Measurements from ENCODE around the gene FUNDC2. TPM values are rescaled to one million over a fixed set of nuclear protein-coding genes. Genes with fewer than 3 reads are reported as not detected.

FUNDC2 gene
- total RNA-seq, 2 donors from 2014 or later: 68.3 to 71.4 TPM

DNA sequence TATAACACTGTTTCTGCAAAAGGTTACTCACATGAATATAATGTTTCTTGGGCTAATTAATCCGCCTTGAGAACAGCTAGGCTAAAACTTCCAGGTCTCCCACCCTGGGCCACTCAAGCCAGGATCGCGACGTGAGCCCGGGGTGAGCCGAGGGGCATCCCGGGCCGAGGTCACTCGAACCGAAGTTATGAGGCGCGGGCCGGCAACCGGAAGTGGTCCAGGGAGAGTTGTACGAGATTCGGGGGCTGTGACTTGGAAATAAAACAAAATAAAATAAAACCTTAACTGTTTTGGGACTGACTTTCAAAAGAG, 44.0 kb downstream of the FUNDC2 start:
- Mint-ChIP-seq H3K4me1 (peaks cover 2% of the 10 kb centered on the region), H3K9me3 (peaks cover 66% of the 10 kb centered on the region), H3K4me3 (peak overlapping the region; percentile 90), H3K27ac (peak overlapping the region; percentile 91), H3K27me3 (ENCODE audit: insufficient read depth) (no peaks in the 10 kb centered on the region), H3K36me3 (ENCODE audit: low read depth) (peaks cover 19% of the 10 kb centered on the region)
- Histone ChIP-seq H3K27me3 (ENCODE audit: control insufficient read depth, insufficient read depth, low read length, poor library complexity, severe bottlenecking) (no peaks in the 10 kb centered on the region), H3K27ac (ENCODE audit: low read depth, low read length) (no peak overlapping the region), H3K9me3 (ENCODE audit: control insufficient read depth, low read length) (no peaks in the 10 kb centered on the region), H3K4me3 (ENCODE audit: low read length) (peak overlapping the region; percentile 90), H3K36me3 (ENCODE audit: control insufficient read depth, insufficient read depth, low read length) (peaks cover 20% of the 10 kb centered on the region), H3K4me1 (ENCODE audit: control insufficient read depth, insufficient read depth, low read length) (no peaks in the 10 kb centered on the region), H3K9ac (ENCODE audit: extremely low read depth, low read length, poor library complexity, severe bottlenecking) (peak overlapping the region; percentile 49)
- WGBS, 2 experiments (ENCODE audit: insufficient coverage in 1 of 2, insufficient read length in 1 of 2): 0% methylated on average over 15 of the region's 16 CpGs; no CpG with 5 or more reads in 1 of the 2 experiments
- TF ChIP-seq, protein P1, sequence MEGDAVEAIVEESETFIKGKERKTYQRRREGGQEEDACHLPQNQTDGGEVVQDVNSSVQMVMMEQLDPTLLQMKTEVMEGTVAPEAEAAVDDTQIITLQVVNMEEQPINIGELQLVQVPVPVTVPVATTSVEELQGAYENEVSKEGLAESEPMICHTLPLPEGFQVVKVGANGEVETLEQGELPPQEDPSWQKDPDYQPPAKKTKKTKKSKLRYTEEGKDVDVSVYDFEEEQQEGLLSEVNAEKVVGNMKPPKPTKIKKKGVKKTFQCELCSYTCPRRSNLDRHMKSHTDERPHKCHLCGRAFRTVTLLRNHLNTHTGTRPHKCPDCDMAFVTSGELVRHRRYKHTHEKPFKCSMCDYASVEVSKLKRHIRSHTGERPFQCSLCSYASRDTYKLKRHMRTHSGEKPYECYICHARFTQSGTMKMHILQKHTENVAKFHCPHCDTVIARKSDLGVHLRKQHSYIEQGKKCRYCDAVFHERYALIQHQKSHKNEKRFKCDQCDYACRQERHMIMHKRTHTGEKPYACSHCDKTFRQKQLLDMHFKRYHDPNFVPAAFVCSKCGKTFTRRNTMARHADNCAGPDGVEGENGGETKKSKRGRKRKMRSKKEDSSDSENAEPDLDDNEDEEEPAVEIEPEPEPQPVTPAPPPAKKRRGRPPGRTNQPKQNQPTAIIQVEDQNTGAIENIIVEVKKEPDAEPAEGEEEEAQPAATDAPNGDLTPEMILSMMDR (conservative IDR thresholded peaks at IDR 0.05): no peak
- no peak for DNase-seq

DNA sequence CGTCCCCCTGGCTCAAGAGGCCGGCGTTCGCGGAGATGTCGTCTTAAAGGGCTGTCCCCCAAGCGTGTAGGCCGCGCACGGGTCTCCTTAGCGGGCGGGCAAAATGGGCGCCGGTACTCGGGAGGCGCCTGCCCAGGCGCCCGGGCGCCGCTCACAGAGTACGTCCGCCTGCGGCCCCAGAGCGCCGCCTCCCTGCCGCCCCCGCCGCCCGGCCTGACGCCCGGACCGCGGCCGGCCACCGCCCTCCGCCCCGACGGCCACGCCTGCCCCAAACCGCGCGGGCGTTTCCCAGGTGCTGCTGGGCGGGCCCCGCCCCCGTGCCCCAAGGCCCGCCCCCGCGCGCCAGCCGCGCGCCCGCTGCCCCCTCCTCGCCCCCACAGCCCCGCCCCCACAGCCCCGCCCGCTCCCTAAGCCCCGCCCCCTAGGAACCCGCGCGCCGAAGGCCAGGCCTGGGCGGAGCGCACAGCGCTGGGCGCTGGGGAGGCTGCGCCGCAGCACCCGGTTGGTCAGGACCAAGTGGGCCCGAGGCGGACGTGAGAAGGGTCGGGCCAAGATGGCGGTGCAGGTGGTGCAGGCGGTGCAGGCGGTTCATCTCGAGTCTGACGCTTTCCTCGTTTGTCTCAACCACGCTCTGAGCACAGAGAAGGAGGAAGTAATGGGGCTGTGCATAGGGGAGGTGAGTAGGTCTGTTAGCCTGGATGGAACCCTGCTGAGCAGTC, 44.5 kb downstream of the FUNDC2 start, which contains the start of the genes BRCC3, CMC4 and MTCP1:
Gene BRCC3, plus strand, starts transcription at position 534 of the 719 bp plus-strand sequence. Its CDS starts 20 bp downstream, at position 554.
Gene CMC4, minus strand, starts transcription at position 162 of the 719 bp plus-strand sequence. CDS start 7,113 bp downstream, outside the sequence.
Gene MTCP1, minus strand, starts transcription at position 162 of the 719 bp plus-strand sequence. CDS start 5,126 bp downstream, outside the sequence.
- Histone ChIP-seq H3K4me3 (ENCODE audit: low read length) (peak within 1 kb of the TSS; percentile 90), H3K36me3 (ENCODE audit: control insufficient read depth, insufficient read depth, low read length) (peaks cover 22% of the 10 kb centered on the region), H3K4me1 (ENCODE audit: control insufficient read depth, insufficient read depth, low read length) (no peaks in the 10 kb centered on the region), H3K27ac (ENCODE audit: low read depth, low read length) (peak within 1 kb of the TSS; percentile 68), H3K9me3 (ENCODE audit: control insufficient read depth, low read length) (no peaks in the 10 kb centered on the region), H3K27me3 (ENCODE audit: control insufficient read depth, insufficient read depth, low read length, poor library complexity, severe bottlenecking) (no peaks in the 10 kb centered on the region), H3K9ac (ENCODE audit: extremely low read depth, low read length, poor library complexity, severe bottlenecking) (peak within 1 kb of the TSS; percentile 66)
- DNase-seq: peak; percentile 92
- no peaks in the 10 kb centered on the region for H3K27me3 Mint-ChIP-seq (ENCODE audit: insufficient read depth)
- TF ChIP-seq, protein P1 (conservative IDR thresholded peaks at IDR 0.05): no peak
- peak within 1 kb of the TSS; percentile 90 for H3K4me3 Mint-ChIP-seq
- H3K36me3 Mint-ChIP-seq (ENCODE audit: low read depth): peaks cover 21% of the 10 kb centered on the region
- 0% methylated on average over 51 of the region's 81 CpGs; no CpG with 5 or more reads in 1 of the 2 experiments for WGBS, 2 experiments (ENCODE audit: insufficient coverage in 1 of 2, insufficient read length in 1 of 2)
- H3K27ac Mint-ChIP-seq: peak within 1 kb of the TSS; percentile 95
- H3K4me1 Mint-ChIP-seq: peaks cover 2% of the 10 kb centered on the region
- H3K9me3 Mint-ChIP-seq: peaks cover 70% of the 10 kb centered on the region

DNA sequence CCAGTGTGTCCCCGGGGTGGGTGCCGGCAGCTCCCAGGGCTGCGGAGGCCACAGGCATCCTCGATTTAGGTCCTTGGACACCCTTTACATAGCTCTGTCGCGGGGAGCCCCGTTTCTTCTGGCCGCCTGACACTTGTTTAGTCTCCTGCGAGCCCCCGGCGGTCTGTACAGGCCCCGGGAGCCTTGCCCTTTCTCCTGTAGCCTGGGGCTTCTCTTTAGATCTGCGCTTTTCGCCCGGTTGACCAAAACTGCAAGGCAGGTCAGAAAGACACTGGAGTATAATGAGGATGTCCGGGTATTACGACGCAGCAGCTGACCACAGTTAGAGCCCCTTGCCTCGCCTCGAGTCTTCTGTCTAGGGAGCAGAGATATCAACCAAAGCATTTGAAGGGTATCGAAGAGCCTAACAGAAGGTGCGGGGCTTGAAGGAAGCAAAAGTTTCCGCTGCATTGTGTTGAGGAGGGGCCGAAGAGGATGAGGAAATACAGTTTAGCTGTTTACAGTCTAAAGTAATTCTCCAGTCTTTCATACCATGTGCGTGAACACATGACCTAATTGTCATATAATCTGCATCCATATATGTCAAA, 45.1 kb downstream of the FUNDC2 start:
- Histone ChIP-seq H3K9me3 (ENCODE audit: control insufficient read depth, low read length) (no peaks in the 10 kb centered on the region), H3K27me3 (ENCODE audit: control insufficient read depth, insufficient read depth, low read length, poor library complexity, severe bottlenecking) (no peaks in the 10 kb centered on the region), H3K36me3 (ENCODE audit: control insufficient read depth, insufficient read depth, low read length) (peaks cover 22% of the 10 kb centered on the region), H3K9ac (ENCODE audit: extremely low read depth, low read length, poor library complexity, severe bottlenecking) (peak overlapping the region; percentile 66), H3K4me1 (ENCODE audit: control insufficient read depth, insufficient read depth, low read length) (no peaks in the 10 kb centered on the region), H3K27ac (ENCODE audit: low read depth, low read length) (peak overlapping the region; percentile 68), H3K4me3 (ENCODE audit: low read length) (peak overlapping the region; percentile 89)
- WGBS, 2 experiments (ENCODE audit: insufficient coverage in 1 of 2, insufficient read length in 1 of 2): 0 to 2% methylated on average over 3 to 24 of the region's 25 CpGs
- peaks cover 63% of the 10 kb centered on the region for H3K9me3 Mint-ChIP-seq
- H3K27ac Mint-ChIP-seq: peak overlapping the region; percentile 95
- H3K36me3 Mint-ChIP-seq (ENCODE audit: low read depth): peaks cover 21% of the 10 kb centered on the region
- TF ChIP-seq, protein P1 (conservative IDR thresholded peaks at IDR 0.05): no peak
- peaks cover 2% of the 10 kb centered on the region for H3K4me1 Mint-ChIP-seq
- H3K27me3 Mint-ChIP-seq (ENCODE audit: insufficient read depth): no peaks in the 10 kb centered on the region
- peak overlapping the region; percentile 90 for H3K4me3 Mint-ChIP-seq
- DNase-seq: no peak
